SW 1271 (cell line): ENCODE data around the gene ERGIC2.
"Not testable (repeated sequence)": the region's sequence is repeated elsewhere in the genome, so short reads cannot be mapped to it uniquely, and the experiment has no call there.

Experiments
- DNase-seq, 2 experiments: peaks; one replicate each; lab custom pipeline; 2025; lab: John Stamatoyannopoulos, UW

ERGIC2 gene

GRCh38 chr12:29299633-29300032, 81.3 kb downstream of the ERGIC2 start:
- no peak for DNase-seq

- no peak for DNase-seq
These were observed 89.7 kb downstream of the ERGIC2 start for GRCh38 chr12:29291226-29291625.

DNA sequence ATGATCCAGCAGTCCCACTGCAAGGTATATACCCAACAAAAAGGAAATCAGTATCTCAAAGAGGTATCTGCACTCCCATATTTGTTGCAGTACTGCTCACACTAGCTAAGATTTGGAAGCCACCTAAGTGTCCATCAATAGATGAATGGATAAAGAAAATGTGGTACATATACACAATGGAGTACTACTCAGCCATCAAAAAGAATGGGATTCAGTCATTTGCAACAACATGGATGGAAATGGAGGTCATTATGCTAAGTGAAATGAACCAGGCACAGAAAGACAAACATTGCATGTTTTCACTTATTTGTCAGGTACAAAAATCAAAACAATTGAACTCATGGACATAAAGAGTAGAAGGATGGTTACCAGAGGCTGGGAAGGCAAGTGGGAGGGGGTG, 90.5 kb downstream of the ERGIC2 start:
- DNase-seq: not testable (repeated sequence)

DNA sequence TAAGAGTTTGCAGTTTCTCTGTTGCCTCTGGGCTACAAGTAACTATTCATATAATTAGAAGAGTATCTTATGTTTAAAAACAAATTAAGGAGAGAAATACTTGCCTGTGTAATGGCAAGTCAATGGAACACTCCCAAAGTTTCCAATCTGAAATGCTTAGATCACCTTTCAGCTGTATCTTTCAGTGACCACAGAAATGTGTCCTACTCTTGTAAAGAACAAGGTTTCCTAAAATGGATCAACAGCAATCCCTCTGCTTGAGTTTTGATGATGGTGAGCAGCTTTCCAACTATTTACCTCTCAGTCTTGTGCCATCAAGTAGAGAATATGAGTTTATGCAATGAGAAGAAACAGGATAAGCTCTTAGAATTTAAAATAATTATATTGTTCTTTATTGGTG, 92.9 kb downstream of the ERGIC2 start:
- DNase-seq: no peak

GRCh38 chr12:29287622-29288021, 93.3 kb downstream of the ERGIC2 start:
- DNase-seq: no peak
